Astrocyte (in vitro differentiated cells and primary cell): ENCODE results near the gene GDPD4. TPM values are rescaled to one million over a fixed set of nuclear protein-coding genes. Genes with fewer than 3 reads are reported as not detected.

Experiments used
- DNase-seq: peaks from one replicate; pipeline ENCODE4 v3.0.0-alpha.2; 2010; ENCODE audit warnings: low read depth
- FAIRE-seq: peaks from 2 replicates; lab custom pipeline; 2011; peaks lifted over from hg19 to GRCh38; lab: Jason Lieb, UNC
- H2AFZ ChIP-seq: 2 replicates; pipeline ENCODE4 v1.6.0; 2012; ENCODE audit warnings: low read depth, low read length, inconsistent platforms
- H3K27ac ChIP-seq: 2 replicates; pipeline ENCODE4 v1.5.1; 2011; ENCODE audit warnings: low read depth, low read length, inconsistent platforms
- H3K27me3 ChIP-seq: 2 replicates; pipeline ENCODE4 v1.6.0; 2011; ENCODE audit warnings: low read length, inconsistent platforms; ENCODE audit not compliant: insufficient read depth
- H3K36me3 ChIP-seq: 2 replicates; pipeline ENCODE4 v1.5.1; 2011; ENCODE audit warnings: low read length, inconsistent platforms; ENCODE audit not compliant: insufficient read depth
- H3K4me1 ChIP-seq: 2 replicates; pipeline ENCODE4 v1.5.1; 2011; ENCODE audit warnings: low read length, inconsistent platforms; ENCODE audit not compliant: insufficient read depth
- H3K4me2 ChIP-seq: 2 replicates; pipeline ENCODE4 v1.6.0; 2012; ENCODE audit warnings: low read length, inconsistent platforms
- H3K4me3 ChIP-seq: 2 replicates; pipeline ENCODE4 v1.5.1; 2011; ENCODE audit warnings: low read depth, mild to moderate bottlenecking, low read length, inconsistent platforms; ENCODE audit not compliant: insufficient read depth
- H3K79me2 ChIP-seq: 2 replicates; pipeline ENCODE4 v1.6.0; 2012; ENCODE audit warnings: mild to moderate bottlenecking, low read length, inconsistent platforms; ENCODE audit not compliant: insufficient read depth
- H3K9ac ChIP-seq: 2 replicates; pipeline ENCODE4 v1.6.0; 2012; ENCODE audit warnings: mild to moderate bottlenecking, low read length, inconsistent platforms
- H3K9me3 ChIP-seq: 2 replicates; pipeline ENCODE4 v1.5.1; 2012; ENCODE audit warnings: low read depth, mild to moderate bottlenecking, low read length, inconsistent platforms; ENCODE audit not compliant: insufficient read depth
- H4K20me1 ChIP-seq: 2 replicates; pipeline ENCODE4 v1.6.0; 2012; ENCODE audit warnings: low read length, inconsistent platforms; ENCODE audit not compliant: insufficient read depth
- H3K27ac Mint-ChIP-seq: one replicate; pipeline ENCODE4 v1.8.0; 2021; ENCODE audit warnings: mild to moderate bottlenecking, mixed read lengths; ENCODE audit not compliant: unreplicated experiment
- H3K27me3 Mint-ChIP-seq: one replicate; pipeline ENCODE4 v1.8.0; 2021; ENCODE audit warnings: low read depth, mixed read lengths; ENCODE audit not compliant: unreplicated experiment
- H3K36me3 Mint-ChIP-seq: one replicate; pipeline ENCODE4 v1.8.0; 2021; ENCODE audit warnings: low read depth, mixed read lengths; ENCODE audit not compliant: unreplicated experiment
- H3K4me1 Mint-ChIP-seq: one replicate; pipeline ENCODE4 v1.8.0; 2021; ENCODE audit warnings: low read depth, mixed read lengths; ENCODE audit not compliant: unreplicated experiment
- H3K4me3 Mint-ChIP-seq: one replicate; pipeline ENCODE4 v1.8.0; 2021; ENCODE audit warnings: mild to moderate bottlenecking, moderate library complexity, mixed read lengths; ENCODE audit not compliant: unreplicated experiment
- H3K9me3 Mint-ChIP-seq: one replicate; pipeline ENCODE4 v1.8.0; 2021; ENCODE audit warnings: mild to moderate bottlenecking, mixed read lengths; ENCODE audit not compliant: unreplicated experiment
- CTCF ChIP-seq: IDR thresholded peaks from 2 replicates; pipeline ENCODE4 v1.5.1; 2011; ENCODE audit warnings: low read depth, mild to moderate bottlenecking, inconsistent platforms, low read length, moderate library complexity; ENCODE audit not compliant: insufficient read depth
- EZH2 ChIP-seq: IDR thresholded peaks from 2 replicates; pipeline ENCODE4 v1.6.1; 2012; ENCODE audit warnings: mild to moderate bottlenecking, low read length, inconsistent platforms; ENCODE audit not compliant: insufficient read depth
- total RNA-seq: library from RNA; stranded (reverse); gene quantifications from 2 replicates; pipeline ENCODE4 v1.2.1, GENCODE V29; 2021

GDPD4 gene
- total RNA-seq, 1 donor from 2014 or later, result not detected

GRCh38 chr11:77332259-77332658, 30.8 kb upstream of the GDPD4 start:
- FAIRE-seq (no peak), DNase-seq (no peak)
- no peak overlapping the region for H3K9ac ChIP-seq
- no peaks in the 10 kb centered on the region for H3K27me3 Mint-ChIP-seq
- no peaks in the 10 kb centered on the region for H4K20me1 ChIP-seq
- no peak overlapping the region for H2AFZ ChIP-seq
- no peak overlapping the region for H3K27ac Mint-ChIP-seq
- no peak overlapping the region for H3K27ac ChIP-seq
- TF ChIP-seq EZH2, result no peak
- no peak for TF ChIP-seq CTCF
- no peak overlapping the region for H3K4me3 Mint-ChIP-seq
- peaks cover 5% of the 10 kb centered on the region for H3K9me3 Mint-ChIP-seq
- H3K4me1 Mint-ChIP-seq, result no peaks in the 10 kb centered on the region
- H3K4me2 ChIP-seq, result no peak overlapping the region
- no peaks in the 10 kb centered on the region for H3K9me3 ChIP-seq
- H3K79me2 ChIP-seq, result no peaks in the 10 kb centered on the region
- H3K36me3 Mint-ChIP-seq, result peaks cover 8% of the 10 kb centered on the region
- H3K27me3 ChIP-seq, result no peaks in the 10 kb centered on the region
- H3K36me3 ChIP-seq, result peaks cover 9% of the 10 kb centered on the region
- H3K4me1 ChIP-seq, result no peaks in the 10 kb centered on the region
- no peak overlapping the region for H3K4me3 ChIP-seq

- FAIRE-seq, result no peak
- H2AFZ ChIP-seq, result no peak overlapping the region
These were observed 23.7 kb upstream of the GDPD4 start for GRCh38 chr11:77325159-77325558.

More at GRCh38 chr11:77325159-77325558, 23.7 kb upstream of the GDPD4 start:
- Histone ChIP-seq H3K4me3 (no peak overlapping the region), H3K27me3 (no peaks in the 10 kb centered on the region), H3K4me2 (no peak overlapping the region), H3K27ac (no peak overlapping the region), H3K4me1 (peaks cover 10% of the 10 kb centered on the region), H3K9ac (no peak overlapping the region), H3K79me2 (no peaks in the 10 kb centered on the region), H3K9me3 (no peaks in the 10 kb centered on the region), H4K20me1 (no peaks in the 10 kb centered on the region), H3K36me3 (no peaks in the 10 kb centered on the region)
- no peaks in the 10 kb centered on the region for H3K27me3 Mint-ChIP-seq
- H3K9me3 Mint-ChIP-seq, result no peaks in the 10 kb centered on the region
- no peak overlapping the region for H3K27ac Mint-ChIP-seq
- H3K4me3 Mint-ChIP-seq, result no peak overlapping the region
- TF ChIP-seq CTCF (no peak), EZH2 (no peak)
- peaks cover 12% of the 10 kb centered on the region for H3K36me3 Mint-ChIP-seq
- DNase-seq, result no peak
- H3K4me1 Mint-ChIP-seq, result peaks cover 11% of the 10 kb centered on the region
